Brain microvascular endothelial cell (primary cell): ENCODE data around the gene LHFPL2.

Experiments used
- DNase-seq: peaks from one replicate; pipeline ENCODE4 v3.0.0-alpha.2; 2020
- H3K27ac ChIP-seq: fragments of 250-450 bp; sonication (Bioruptor Pico); 2 replicates; pipeline ENCODE4 v1.5.1; 2020; ENCODE audit warnings: mild to moderate bottlenecking, moderate library complexity
- H3K27me3 ChIP-seq: fragments of 250-450 bp; sonication (Bioruptor Pico); replicated peaks from 2 replicates; pipeline ENCODE4 v1.5.1; 2020; ENCODE audit warnings: mild to moderate bottlenecking
- H3K36me3 ChIP-seq: fragments of 250-450 bp; sonication (Bioruptor Pico); replicated peaks from 2 replicates; pipeline ENCODE4 v1.5.1; 2020; ENCODE audit warnings: mild to moderate bottlenecking
- H3K4me3 ChIP-seq: 2 replicates; pipeline ENCODE4 v1.5.1; 2011; ENCODE audit warnings: low read depth, mild to moderate bottlenecking, control low read depth, low read length, moderate library complexity
- in situ Hi-C: cut with HindIII; loops from 2 replicates; pipeline ENCODE4 v1.10.0; 2017; ENCODE audit warnings: low sequenced_read_pairs, low pct_ligation_motif_present
- TF ChIP-seq, protein P1 (sequence below): IDR thresholded peaks from 2 replicates; pipeline ENCODE4 v1.5.1; 2011; ENCODE audit warnings: low read depth, mild to moderate bottlenecking, moderate library complexity, low read length, control low read depth, inconsistent platforms; ENCODE audit errors: missing control alignments

Gene LHFPL2

DNA sequence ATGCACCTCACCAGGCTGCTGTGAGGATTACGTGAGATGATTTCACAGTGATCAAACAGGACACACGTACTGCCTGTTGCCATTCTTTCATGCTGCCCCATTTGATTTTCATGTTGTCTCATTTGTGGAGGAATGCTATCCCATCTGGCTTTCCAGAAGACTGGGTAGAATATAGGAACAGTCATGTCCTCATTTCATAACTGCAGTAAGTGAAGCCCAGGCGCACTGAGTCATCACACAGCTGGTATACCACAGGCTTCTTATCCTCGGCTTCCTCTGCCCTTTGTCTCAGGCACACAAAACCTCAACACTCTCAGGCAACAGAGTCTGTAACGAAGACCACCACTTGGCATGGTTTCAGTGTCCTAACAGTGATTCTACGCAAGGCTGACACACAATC lies 62.3 kb downstream of the LHFPL2 start:
- H3K27ac ChIP-seq: peak overlapping the region; percentile 94
- no peak overlapping the region for H3K4me3 ChIP-seq
- TF ChIP-seq, protein P1, sequence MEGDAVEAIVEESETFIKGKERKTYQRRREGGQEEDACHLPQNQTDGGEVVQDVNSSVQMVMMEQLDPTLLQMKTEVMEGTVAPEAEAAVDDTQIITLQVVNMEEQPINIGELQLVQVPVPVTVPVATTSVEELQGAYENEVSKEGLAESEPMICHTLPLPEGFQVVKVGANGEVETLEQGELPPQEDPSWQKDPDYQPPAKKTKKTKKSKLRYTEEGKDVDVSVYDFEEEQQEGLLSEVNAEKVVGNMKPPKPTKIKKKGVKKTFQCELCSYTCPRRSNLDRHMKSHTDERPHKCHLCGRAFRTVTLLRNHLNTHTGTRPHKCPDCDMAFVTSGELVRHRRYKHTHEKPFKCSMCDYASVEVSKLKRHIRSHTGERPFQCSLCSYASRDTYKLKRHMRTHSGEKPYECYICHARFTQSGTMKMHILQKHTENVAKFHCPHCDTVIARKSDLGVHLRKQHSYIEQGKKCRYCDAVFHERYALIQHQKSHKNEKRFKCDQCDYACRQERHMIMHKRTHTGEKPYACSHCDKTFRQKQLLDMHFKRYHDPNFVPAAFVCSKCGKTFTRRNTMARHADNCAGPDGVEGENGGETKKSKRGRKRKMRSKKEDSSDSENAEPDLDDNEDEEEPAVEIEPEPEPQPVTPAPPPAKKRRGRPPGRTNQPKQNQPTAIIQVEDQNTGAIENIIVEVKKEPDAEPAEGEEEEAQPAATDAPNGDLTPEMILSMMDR: no peak
- peak; percentile 100 for DNase-seq
- H3K36me3 ChIP-seq: peaks cover 6% of the 10 kb centered on the region
- in situ Hi-C loops: no loop called here
- H3K27me3 ChIP-seq: no peaks in the 10 kb centered on the region

DNA sequence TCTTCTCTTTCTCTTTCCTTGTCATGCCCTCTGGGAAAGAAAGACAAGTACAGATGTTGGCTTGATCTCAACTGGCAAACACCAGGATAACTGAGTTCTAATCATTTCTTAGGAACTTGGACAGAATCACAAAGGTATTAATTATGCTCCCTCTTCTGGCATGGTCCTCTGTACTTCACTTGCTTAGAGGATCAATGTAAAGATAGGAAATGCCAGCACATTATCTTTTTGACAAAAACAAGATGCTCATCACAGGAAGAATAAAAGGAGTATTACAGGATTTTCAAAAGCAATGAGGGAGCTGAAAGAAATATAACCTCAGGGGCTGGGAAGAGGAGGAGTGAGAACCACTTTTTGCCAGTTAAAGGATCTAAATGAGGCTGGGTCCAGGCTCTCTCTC lies 70.6 kb downstream of the LHFPL2 start:
- no peak for DNase-seq
- peak overlapping the region; percentile 51 for H3K27ac ChIP-seq
- no peaks in the 10 kb centered on the region for H3K27me3 ChIP-seq
- H3K36me3 ChIP-seq: peaks cover 2% of the 10 kb centered on the region
- no peak overlapping the region for H3K4me3 ChIP-seq
- TF ChIP-seq, protein P1: no peak
- in situ Hi-C loops: no loop called here

DNA sequence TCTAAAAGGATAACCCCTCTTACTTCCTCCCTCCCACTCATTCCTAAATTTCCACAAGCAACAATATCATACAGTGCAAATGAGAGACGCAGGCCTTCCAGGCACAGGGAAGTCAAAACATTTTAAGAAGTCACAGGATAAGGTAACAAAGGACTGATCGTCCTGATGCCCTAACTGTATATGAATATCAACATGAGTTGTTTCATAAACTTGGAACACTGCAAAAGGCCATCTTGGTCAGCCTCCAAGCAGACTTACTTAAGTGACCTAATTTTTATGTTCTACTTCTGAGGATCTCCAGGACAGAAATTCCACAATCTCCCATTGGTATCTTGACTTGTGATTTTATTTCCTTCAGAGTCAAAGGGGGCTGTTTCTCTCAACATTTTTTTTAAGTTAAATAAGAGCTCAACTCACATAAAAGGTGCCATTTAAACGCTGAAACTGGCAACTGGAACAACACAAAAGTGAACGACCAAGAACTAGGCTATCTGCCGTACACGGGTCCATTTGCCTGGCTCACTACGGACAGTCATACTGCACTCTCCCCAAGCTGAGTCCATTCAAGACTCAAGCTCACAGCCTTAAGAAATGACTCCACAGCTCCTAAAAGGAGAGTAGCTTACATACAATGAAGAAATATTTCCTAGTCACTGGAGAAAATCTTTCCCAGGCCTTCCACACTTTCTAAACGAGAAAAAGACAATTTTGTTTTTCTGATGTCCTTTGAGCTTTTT lies 71.3 kb downstream of the LHFPL2 start:
- H3K27me3 ChIP-seq: no peaks in the 10 kb centered on the region
- peaks cover 2% of the 10 kb centered on the region for H3K36me3 ChIP-seq
- DNase-seq: no peak
- peak overlapping the region; percentile 51 for H3K27ac ChIP-seq
- H3K4me3 ChIP-seq: no peak overlapping the region
- TF ChIP-seq, protein P1: no peak
- in situ Hi-C loops: no loop called here

DNA sequence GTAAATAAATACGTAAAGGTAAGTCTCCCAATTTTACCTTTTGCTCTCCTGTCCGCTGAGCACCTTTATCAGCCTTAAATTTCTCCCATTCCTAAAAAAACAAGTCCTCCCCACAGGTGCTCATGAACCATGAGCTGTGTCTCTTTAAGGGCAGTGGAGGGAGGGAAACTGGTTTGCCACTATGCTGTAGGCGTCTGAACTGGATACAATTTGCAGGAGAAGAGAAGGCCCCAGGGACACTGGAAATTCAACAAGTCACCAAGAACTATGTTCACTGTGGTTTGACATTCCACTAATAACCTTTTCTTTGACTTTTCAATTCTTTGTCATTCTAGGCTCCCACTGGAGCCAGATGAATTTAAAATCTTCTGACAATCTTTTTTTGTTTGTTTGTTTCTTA lies 72.2 kb downstream of the LHFPL2 start:
- DNase-seq: no peak
- Histone ChIP-seq H3K36me3 (peaks cover 2% of the 10 kb centered on the region), H3K4me3 (no peak overlapping the region), H3K27ac (peak overlapping the region; percentile 51), H3K27me3 (no peaks in the 10 kb centered on the region)
- in situ Hi-C loops: no loop called here
- TF ChIP-seq, protein P1: no peak

DNA sequence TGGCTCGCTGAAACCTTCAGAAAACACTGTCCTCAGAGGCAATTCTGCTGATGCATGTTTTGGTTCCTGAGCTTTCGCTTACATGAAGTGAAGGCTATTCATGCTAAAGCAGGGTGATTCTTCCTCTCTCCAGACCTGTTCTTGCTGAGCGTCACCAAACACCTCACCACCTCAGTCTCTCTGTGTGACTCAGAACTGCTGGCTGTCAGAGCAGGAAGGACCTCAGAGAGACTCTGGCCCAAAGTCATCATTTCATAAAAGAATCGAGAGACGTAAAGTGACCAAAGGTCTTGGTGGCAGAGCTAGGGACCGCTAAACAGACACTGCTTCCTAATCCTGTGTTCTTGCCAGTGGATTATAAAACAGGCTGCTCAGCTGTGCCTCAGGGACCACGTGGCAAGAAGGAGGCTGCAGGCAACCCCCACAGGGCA lies 73.8 kb downstream of the LHFPL2 start:
- Histone ChIP-seq H3K36me3 (peaks cover 2% of the 10 kb centered on the region), H3K27ac (peak overlapping the region; percentile 0), H3K27me3 (no peaks in the 10 kb centered on the region), H3K4me3 (no peak overlapping the region)
- in situ Hi-C loops: no loop called here
- TF ChIP-seq, protein P1: no peak
- DNase-seq: peak; percentile 61

DNA sequence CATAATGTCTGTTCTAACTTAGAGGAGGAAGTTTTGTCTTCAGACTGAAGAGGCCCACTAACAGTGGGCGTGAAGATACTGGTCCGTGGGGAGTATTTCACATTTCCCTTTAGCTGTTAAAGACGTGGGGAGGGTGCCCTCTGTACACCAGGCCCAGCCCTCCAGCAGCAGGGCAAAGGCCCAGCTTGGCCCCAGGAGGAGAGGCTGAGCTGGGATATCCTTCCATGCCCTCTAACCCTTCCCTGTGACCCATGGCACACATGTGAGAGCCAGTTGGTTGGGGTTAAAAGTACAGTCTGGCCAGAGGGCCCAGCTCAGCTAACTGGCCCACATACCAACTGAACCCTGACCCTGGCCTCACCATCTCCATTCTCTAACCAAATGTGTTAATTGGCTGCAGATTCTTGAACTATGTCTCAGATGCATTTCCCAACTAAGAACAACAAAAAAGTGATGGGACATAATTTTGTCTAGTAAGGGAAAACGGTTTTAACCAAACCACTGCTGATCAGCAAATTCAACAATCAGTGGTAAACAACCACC lies 74.4 kb downstream of the LHFPL2 start:
- in situ Hi-C loops: no loop called here
- TF ChIP-seq, protein P1: no peak
- no peak for DNase-seq
- H3K27me3 ChIP-seq: no peaks in the 10 kb centered on the region
- peak overlapping the region; percentile 0 for H3K27ac ChIP-seq
- no peak overlapping the region for H3K4me3 ChIP-seq
- peaks cover 2% of the 10 kb centered on the region for H3K36me3 ChIP-seq
